ENCODE measurements around the gene ENG. TPM values are rescaled to one million over a fixed set of nuclear protein-coding genes. Genes with fewer than 3 reads are reported as not detected.

Gene ENG
- total RNA-seq, 4 donors from 2014 or later = 14.0 to 256 (median 50.3) TPM

DNA sequence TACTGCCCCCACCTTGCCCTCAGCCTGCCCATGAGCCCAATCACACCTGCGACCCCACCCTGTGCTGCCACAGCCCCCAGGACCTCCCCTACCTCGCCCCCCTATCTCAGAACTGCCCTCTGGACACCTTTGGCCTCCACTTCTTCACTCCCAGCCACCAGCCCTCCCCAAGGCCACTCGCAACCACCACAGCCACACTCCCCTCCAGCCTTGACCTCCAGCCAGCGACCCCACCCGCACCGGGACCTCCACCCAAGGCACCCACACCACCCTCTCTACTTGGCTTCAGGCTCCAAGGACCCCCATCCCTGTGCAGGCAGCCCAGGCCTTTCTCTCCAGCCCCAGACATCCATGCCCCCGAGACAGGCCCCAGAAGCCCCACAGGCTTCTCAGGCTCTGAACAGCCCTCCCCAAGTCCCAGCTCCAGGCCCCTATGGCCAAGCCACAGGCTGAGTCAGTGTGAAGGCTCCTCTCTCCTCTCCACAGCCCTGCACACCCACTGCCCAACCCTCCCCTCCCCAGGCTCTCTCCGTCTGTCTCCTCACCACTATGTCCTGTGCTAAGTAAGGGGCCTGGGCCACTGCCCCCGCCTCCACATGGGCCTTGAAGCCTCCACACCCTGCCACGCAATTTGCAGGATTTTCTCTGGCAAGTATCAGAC lies 21.0 kb upstream of the ENG start:
- Histone ChIP-seq H3K4me3 (no peak overlapping the region), H3K4me1 (peaks cover 0 to 34% of the 10 kb centered on the region in 2 donors), H3K27ac (peak overlapping the region in 1 of 2 donors; percentile 43), H3K27me3 (no peaks in the 10 kb centered on the region), H3K9me3 (no peaks in the 10 kb centered on the region), H3K36me3 (no peaks in the 10 kb centered on the region)
- no peak for DNase-seq
- TF ChIP-seq POLR2A (IDR thresholded peaks at IDR 0.05) = no peak
- TF ChIP-seq CTCF (IDR thresholded peaks at IDR 0.05) = no peak
- intact Hi-C loops (cut with DNase I; ENCODE audit: low total_unique reads) = no loop called here

DNA sequence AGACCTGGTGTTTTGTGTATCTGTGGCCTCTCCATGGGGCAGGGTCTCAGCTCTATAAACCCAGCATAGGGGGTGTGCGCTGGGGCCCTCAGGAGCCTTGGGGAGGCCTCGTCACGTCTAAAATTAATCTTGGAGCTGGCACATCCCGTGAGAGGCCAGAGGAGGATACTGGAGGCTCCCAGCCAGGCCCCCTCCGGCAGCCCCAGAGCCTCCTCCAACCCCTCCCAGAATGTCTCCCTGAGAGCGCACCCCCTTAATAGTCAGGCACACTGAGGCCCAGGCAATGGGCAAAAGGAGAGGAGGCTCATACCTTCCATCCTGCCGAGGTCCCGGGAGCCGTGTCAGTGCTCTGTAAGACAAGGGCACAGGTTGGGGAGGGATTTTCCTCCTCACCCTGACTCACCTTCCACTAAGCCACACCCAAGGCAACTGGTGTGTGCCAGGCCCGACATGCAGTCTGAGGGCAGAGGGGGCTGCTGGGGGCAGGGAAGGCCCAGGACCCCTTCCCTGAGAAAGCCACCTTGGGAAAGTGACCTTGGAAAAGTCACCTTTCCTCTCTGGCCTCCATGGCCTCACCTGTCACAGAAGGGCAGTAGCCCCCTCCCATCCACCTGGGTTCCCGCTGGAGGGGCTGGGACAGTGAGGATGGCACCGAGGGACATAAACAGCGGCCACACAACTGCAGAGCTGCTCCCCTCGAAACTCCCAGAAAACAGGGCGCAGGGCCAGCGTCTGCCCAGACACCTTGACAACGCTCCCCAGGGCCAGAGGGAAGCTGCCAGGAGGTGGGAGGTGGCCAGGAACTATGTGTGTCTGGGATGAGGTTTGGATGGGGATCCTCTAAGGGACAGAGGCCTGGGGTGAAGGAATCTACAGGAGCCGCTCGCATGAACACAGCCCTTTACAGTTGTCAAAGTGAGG lies 20.1 kb upstream of the ENG start:
- DNase-seq = peak in 1 of 2 donors; percentile 49
- Histone ChIP-seq H3K27me3 (no peaks in the 10 kb centered on the region), H3K27ac (peak overlapping the region; percentile 27 to 43), H3K36me3 (no peaks in the 10 kb centered on the region), H3K4me1 (peaks cover 0 to 34% of the 10 kb centered on the region in 2 donors), H3K4me3 (no peak overlapping the region), H3K9me3 (no peaks in the 10 kb centered on the region)
- intact Hi-C loops (cut with DNase I; ENCODE audit: low total_unique reads) = no loop called here
- TF ChIP-seq CTCF (IDR thresholded peaks at IDR 0.05) (no peak), POLR2A (IDR thresholded peaks at IDR 0.05) (no peak)

DNA sequence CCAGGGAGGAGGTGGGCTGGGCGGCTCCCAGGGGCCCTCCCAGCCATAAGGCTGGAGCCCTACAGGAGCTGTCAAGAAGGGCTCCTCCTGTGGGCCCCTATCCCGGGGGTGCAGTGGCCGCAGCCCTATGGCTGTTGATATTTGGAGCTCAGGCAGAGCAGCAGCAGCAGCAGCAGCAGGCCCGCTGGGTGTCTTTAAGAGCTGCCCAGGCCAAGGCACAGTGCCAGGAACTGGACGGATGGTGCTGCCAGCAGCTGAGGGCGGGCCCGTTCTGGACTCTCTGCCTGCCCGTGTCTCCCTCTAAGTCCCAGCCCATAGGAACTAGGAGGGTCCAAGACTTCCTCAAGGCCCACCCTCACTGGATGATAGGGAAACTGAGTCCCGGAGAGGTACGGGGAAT lies 19.4 kb upstream of the ENG start:
- Histone ChIP-seq H3K4me3 (no peak overlapping the region), H3K4me1 (peaks cover 0 to 34% of the 10 kb centered on the region in 2 donors), H3K9me3 (no peaks in the 10 kb centered on the region), H3K36me3 (no peaks in the 10 kb centered on the region), H3K27ac (peak overlapping the region; percentile 27 to 43), H3K27me3 (no peaks in the 10 kb centered on the region)
- intact Hi-C loops (cut with DNase I; ENCODE audit: low total_unique reads) = no loop called here
- peak; percentile 78 to 79 for DNase-seq
- TF ChIP-seq POLR2A (IDR thresholded peaks at IDR 0.05) (no peak), CTCF (IDR thresholded peaks at IDR 0.05) (no peak)

GRCh38 chr9:127873223-127873691 lies 18.8 kb upstream of the ENG start:
- Histone ChIP-seq H3K4me3 (no peak overlapping the region), H3K27me3 (no peaks in the 10 kb centered on the region), H3K9me3 (no peaks in the 10 kb centered on the region), H3K4me1 (peaks cover 0 to 31% of the 10 kb centered on the region in 2 donors), H3K27ac (no peak overlapping the region), H3K36me3 (no peaks in the 10 kb centered on the region)
- no peak for TF ChIP-seq CTCF (IDR thresholded peaks at IDR 0.05)
- no peak for TF ChIP-seq POLR2A (IDR thresholded peaks at IDR 0.05)
- intact Hi-C loops (cut with DNase I; ENCODE audit: low total_unique reads) = no loop called here
- DNase-seq = no peak
